Common myeloid progenitor, CD34-positive (primary cell): ENCODE results near the gene HYOU1.

Source experiments
- CTCF ChIA-PET: fragments of 350-600 bp; sonication (Branson Sonifier 250); formaldehyde crosslinking; loops from one replicate; lab custom pipeline; 2021; ENCODE audit warnings: antibody characterized with exemption; lab: Charles Lee
- POLR2A ChIA-PET: fragments of 350-600 bp; sonication (Branson Sonifier 250); formaldehyde crosslinking; loops from one replicate; lab custom pipeline; 2021; ENCODE audit warnings: antibody characterized with exemption; lab: Charles Lee
- DNase-seq, 3 donors: peaks; one replicate each; pipeline versions ENCODE4 v3.0.0 to v3.0.0-alpha.2; 2013
- H3K27ac ChIP-seq, 2 experiments: 1 replicate in 1 of 2; 2 replicates in 1 of 2; pipeline ENCODE4 v1.7.0; 2013; ENCODE audit warnings: inconsistent platforms in 2 of 2, low read length in 2 of 2, mild to moderate bottlenecking in 2 of 2, low read depth in 1 of 2, moderate library complexity in 1 of 2; ENCODE audit not compliant: severe bottlenecking in 2 of 2, insufficient read depth in 1 of 2, poor library complexity in 1 of 2
- H3K27me3 ChIP-seq, 5 experiments: replicated peaks in 2 of 5; 1 replicate in 3 of 5; 2 replicates in 2 of 5; pipeline versions ENCODE4 v1.6.1 to v1.7.0; 2013; ENCODE audit warnings: low read length in 4 of 5, mild to moderate bottlenecking in 2 of 5, moderate library complexity in 2 of 5, inconsistent platforms in 1 of 5; ENCODE audit not compliant: insufficient read depth in 5 of 5, control insufficient read depth in 4 of 5
- H3K36me3 ChIP-seq, 4 experiments: 1 replicate in 2 of 4; 2 replicates in 2 of 4; pipeline versions ENCODE4 v1.6.1 to v1.7.0; 2013; ENCODE audit warnings: low read length in 3 of 4, control low read depth in 1 of 4, mild to moderate bottlenecking in 1 of 4; ENCODE audit not compliant: control insufficient read depth in 4 of 4, insufficient read depth in 4 of 4
- H3K4me1 ChIP-seq, 4 experiments: 1 replicate in 3 of 4; 2 replicates in 1 of 4; pipeline versions ENCODE4 v1.6.1 to v1.7.1; 2013; ENCODE audit warnings: low read length in 3 of 4, mild to moderate bottlenecking in 3 of 4, control low read depth in 1 of 4, inconsistent platforms in 1 of 4, moderate library complexity in 1 of 4; ENCODE audit not compliant: control insufficient read depth in 4 of 4, insufficient read depth in 4 of 4; ENCODE audit errors: control extremely low read depth in 1 of 4
- H3K4me3 ChIP-seq, 7 experiments: 1 replicate in 4 of 7; 2 replicates in 3 of 7; pipeline versions ENCODE4 v1.5.1 to v1.7.0; 2013; ENCODE audit warnings: mild to moderate bottlenecking in 7 of 7, low read length in 6 of 7, moderate library complexity in 6 of 7, inconsistent platforms in 2 of 7, low read depth in 2 of 7, control low read depth in 1 of 7; ENCODE audit not compliant: insufficient read depth in 4 of 7, control insufficient read depth in 1 of 7; ENCODE audit errors: extremely low read depth in 1 of 7
- H3K9me3 ChIP-seq, 5 experiments: 1 replicate in 4 of 5; 2 replicates in 1 of 5; pipeline versions ENCODE4 v1.6.1 to v1.7.1; 2013; ENCODE audit warnings: low read length in 4 of 5, mild to moderate bottlenecking in 2 of 5, inconsistent platforms in 1 of 5, low read depth in 1 of 5, moderate library complexity in 1 of 5; ENCODE audit not compliant: control insufficient read depth in 4 of 5, insufficient read depth in 2 of 5; ENCODE audit errors: control extremely low read depth in 1 of 5
- WGBS: methylation state at CpG from one replicate; pipeline ENCODE4 v1.1.5; 2013; ENCODE audit not compliant: insufficient coverage; 5-methylcytosine and 5-hydroxymethylcytosine counted together

Gene HYOU1

DNA sequence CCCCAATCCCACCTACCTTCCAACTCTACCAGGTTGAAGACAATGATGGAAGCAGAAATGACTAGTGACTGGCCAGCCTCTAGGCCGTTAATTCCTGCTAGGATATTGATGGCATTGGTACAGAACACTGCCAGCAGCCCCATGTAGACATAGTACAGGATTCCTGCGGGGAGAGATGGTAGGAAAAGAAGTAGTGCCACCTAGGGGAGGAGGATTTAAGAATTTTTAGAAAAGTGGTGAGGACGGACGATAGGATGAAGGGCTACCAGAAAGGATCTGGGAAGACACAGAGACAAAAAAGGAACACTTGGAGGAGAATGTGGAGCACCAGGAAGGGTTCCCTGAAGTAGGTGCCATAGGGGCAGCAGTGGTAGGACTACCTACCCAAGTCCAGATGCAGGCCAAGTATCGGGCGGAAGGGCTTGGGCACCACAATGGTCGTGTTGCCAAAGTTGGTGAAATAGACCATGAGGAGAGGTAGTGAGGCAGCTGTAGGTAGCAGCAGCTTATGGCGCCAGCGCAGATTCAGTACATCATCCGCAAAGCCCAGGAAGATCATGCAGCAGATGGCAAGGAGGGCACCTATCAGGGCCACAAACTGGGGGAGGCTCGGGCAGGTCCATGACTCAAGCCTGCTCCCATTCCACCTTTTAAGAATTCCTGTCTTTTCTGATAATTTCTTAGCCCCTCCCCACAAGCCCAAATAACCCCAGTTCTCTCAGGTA, 43.4 kb upstream of the HYOU1 start:
- peaks cover 0 to 38% (median 31%) of the 10 kb centered on the region in 4 experiments for H3K4me1 ChIP-seq
- peak in 1 of 3 donors; percentile 17 for DNase-seq
- H3K27me3 ChIP-seq, result no peaks in the 10 kb centered on the region
- peaks cover 8 to 27% (median 17%) of the 10 kb centered on the region in 4 experiments for H3K36me3 ChIP-seq
- CTCF ChIA-PET, result interaction anchor here (0.6 to 4.6 kb wide), 7 partner anchors 10 to 96 kb away, joined by 3 to 20 read pairs (median 4); partner anchors contain the start of genes HMBS and VPS11
- POLR2A ChIA-PET, result no interaction called here
- 62% methylated on average over 11 of the region's 11 CpGs for WGBS
- H3K27ac ChIP-seq, result peak overlapping the region in 1 of 2 experiments; percentile 96
- no peaks in the 10 kb centered on the region for H3K9me3 ChIP-seq
- H3K4me3 ChIP-seq, result peak overlapping the region in 6 of 7 experiments; percentile 86 to 97 (median 94)

DNA sequence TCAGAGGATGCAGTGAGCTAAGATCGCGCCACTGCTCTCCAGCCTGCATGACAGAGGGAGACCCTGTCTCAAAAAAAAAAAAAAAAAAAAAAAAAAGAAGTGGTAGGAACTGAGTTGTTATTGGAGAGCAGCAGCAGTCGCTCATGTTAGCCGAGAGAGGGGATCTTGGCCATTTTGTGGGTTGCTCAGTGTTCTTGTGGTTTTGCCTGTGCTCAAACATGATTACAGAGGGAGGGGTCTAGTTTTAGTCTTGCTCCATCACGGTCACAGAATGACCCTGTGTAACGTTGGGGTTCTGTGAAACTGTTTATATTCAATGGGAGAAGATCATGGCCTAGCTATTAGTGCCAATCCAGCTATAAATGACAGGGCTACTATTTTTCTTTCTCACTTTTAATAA, 42.7 kb upstream of the HYOU1 start:
- Histone ChIP-seq H3K27ac (no peak overlapping the region), H3K4me3 (no peak overlapping the region), H3K36me3 (peaks cover 8 to 27% (median 17%) of the 10 kb centered on the region in 4 experiments), H3K27me3 (no peaks in the 10 kb centered on the region), H3K4me1 (peaks cover 0 to 38% (median 32%) of the 10 kb centered on the region in 4 experiments), H3K9me3 (no peaks in the 10 kb centered on the region)
- ChIA-PET CTCF (interaction anchor here (0.6 to 4.6 kb wide), 10 partner anchors 8 to 221 kb away, joined by 3 to 20 read pairs (median 4); partner anchors contain the start of genes HMBS and VPS11), POLR2A (no interaction called here)
- peak in 2 of 3 donors; percentile 63 to 68 for DNase-seq
- 100% methylated on average over 2 of the region's 6 CpGs for WGBS

DNA sequence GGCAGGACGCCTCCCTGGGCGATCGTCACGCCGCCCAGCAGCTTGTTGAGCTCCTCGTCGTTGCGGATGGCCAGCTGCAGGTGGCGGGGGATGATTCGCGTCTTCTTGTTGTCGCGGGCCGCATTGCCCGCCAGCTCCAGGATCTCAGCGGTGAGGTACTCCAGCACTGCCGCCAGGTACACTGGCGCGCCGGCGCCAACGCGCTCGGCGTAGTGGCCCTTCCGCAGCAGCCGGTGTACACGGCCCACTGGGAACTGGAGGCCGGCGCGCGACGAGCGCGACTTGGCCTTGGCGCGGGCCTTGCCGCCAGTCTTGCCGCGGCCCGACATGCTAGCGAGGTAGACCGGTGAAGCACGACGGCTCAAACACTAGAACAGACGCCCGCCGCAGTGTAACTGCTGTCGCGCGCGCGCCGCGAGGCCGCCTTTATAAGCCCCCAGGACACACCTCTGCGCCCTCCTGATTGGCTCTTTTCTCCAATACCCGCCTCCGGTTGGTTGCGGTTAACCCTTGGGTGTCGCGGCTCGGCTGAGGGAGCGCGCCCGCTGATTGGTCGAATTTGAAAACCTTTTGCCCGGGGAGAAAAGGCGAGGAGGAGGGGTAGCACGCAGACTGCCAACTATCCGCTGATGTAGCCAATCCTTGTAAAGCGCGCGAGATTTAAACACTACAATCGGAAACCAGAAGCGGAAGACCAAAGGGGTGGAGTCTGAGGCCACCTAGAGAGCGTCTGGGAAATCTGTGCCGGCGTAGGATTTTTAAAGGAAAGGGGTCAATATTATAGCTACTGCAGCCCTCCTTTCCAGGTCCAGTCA, 38.3 kb upstream of the HYOU1 start:
- POLR2A ChIA-PET, result interaction anchor here (0.6 to 2.6 kb wide), 10 partner anchors 10 to 77 kb away, joined by 3 to 19 read pairs (median 4); partner anchors contain the start of genes C2CD2L, HMBS, HYOU1 and RPS25
- CTCF ChIA-PET, result interaction anchor here (0.8 to 2.8 kb wide), 20 partner anchors 10 to 101 kb away, joined by 3 to 25 read pairs (median 4); partner anchors contain the start of genes C2CD2L, HINFP, HMBS and HYOU1
- Histone ChIP-seq H3K36me3 (peaks cover 8 to 52% (median 25%) of the 10 kb centered on the region in 4 experiments), H3K4me3 (peak overlapping the region; percentile 15 to 90 (median 79)), H3K27ac (peak overlapping the region; percentile 48 to 88), H3K4me1 (peaks cover 11 to 48% (median 38%) of the 10 kb centered on the region in 4 experiments), H3K9me3 (no peaks in the 10 kb centered on the region), H3K27me3 (no peaks in the 10 kb centered on the region)
- under 1% methylated on average over 65 of the region's 79 CpGs for WGBS
- peak; percentile 100 for DNase-seq

DNA sequence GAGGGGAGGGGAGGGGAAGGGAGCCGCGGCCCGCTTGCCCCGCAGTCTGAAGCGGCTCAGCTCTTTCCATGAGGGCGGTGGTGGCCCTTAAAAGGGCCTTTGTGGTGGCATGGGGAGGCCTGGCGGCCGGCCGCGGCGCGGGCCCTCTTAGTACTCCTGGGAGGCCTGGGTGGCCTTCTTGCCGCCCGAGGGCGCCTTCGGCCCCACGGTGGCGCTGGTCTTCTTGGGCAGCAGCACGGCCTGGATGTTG, 37.7 kb upstream of the HYOU1 start:
- Histone ChIP-seq H3K4me1 (peaks cover 11 to 48% (median 35%) of the 10 kb centered on the region in 4 experiments), H3K27ac (peak overlapping the region; percentile 48 to 88), H3K9me3 (no peaks in the 10 kb centered on the region), H3K4me3 (peak overlapping the region; percentile 15 to 90 (median 79)), H3K27me3 (no peaks in the 10 kb centered on the region), H3K36me3 (peaks cover 8 to 57% (median 25%) of the 10 kb centered on the region in 4 experiments)
- peak in 2 of 3 donors; percentile 76 for DNase-seq
- ChIA-PET CTCF (interaction anchor here (0.8 to 2.8 kb wide), 19 partner anchors 11 to 187 kb away, joined by 3 to 25 read pairs (median 4); partner anchors contain the start of genes C2CD2L, HINFP, HMBS and HYOU1), POLR2A (interaction anchor here (0.6 to 2.6 kb wide), 10 partner anchors 10 to 77 kb away, joined by 3 to 19 read pairs (median 4); partner anchors contain the start of genes C2CD2L, HMBS, HYOU1 and RPS25)
- WGBS, result 0% methylated on average over 19 of the region's 19 CpGs

DNA sequence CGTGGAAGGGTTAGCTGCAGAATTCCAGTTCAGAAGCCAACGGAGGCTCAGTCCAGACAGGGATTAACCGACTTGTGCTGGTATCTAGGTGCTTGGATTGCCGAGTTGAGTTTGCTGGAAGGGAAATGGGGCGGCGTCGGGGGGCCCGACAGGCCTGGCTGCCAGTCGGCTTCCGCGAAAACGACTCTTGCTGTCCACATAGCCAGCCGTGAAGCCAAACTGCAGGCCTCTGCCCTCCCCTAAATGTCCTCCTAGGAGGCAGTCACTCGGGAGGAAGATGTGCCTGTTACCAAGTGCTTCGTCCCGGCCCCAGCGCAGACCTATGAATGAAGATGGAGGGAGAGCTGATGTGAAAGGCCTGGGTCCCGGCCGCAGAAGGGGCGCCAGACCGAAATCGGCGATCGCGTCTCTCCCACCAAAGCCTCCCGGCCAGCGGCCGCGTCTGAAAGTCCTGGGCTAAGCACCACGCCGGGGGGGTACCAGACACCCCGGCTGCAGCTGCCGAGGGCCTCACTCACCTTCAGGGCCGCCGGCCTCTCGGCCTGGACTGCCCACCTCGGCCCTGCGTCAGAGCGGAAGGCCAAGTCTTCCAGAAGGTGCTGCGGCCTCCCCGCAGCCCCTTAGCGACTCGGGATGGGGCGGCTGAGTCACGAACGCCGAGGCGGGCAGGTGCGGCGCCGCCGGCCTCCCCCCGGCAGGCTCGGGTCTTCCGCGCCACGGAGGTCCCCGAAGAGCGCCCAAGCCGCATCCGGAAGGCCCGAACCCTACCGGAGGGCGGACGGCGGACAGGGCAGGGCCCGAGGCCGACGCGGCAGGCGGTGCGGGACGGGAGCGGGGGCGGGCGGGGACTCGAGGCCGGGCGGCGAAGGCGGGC, 37.2 kb upstream of the HYOU1 start:
- H3K27me3 ChIP-seq, result no peaks in the 10 kb centered on the region
- peak; percentile 40 to 68 (median 54) for DNase-seq
- POLR2A ChIA-PET, result interaction anchor here (0.6 to 2.6 kb wide), 11 partner anchors 9 to 76 kb away, joined by 3 to 19 read pairs (median 4); partner anchors contain the start of genes HMBS, HYOU1, RPS25 and VPS11
- H3K4me3 ChIP-seq, result peak overlapping the region; percentile 15 to 90 (median 79)
- peaks cover 8 to 61% (median 25%) of the 10 kb centered on the region in 4 experiments for H3K36me3 ChIP-seq
- CTCF ChIA-PET, result interaction anchor here (0.7 to 2.8 kb wide), 18 partner anchors 10 to 216 kb away, joined by 3 to 25 read pairs (median 4); partner anchors contain the start of genes C2CD2L, HINFP, HMBS and HYOU1
- peak overlapping the region; percentile 48 to 88 for H3K27ac ChIP-seq
- no peaks in the 10 kb centered on the region for H3K9me3 ChIP-seq
- H3K4me1 ChIP-seq, result peaks cover 11 to 47% (median 33%) of the 10 kb centered on the region in 4 experiments
- 0% methylated on average over 69 of the region's 81 CpGs for WGBS
